Activated B cell treated with CpG ODN at 0.5 μM for 24 hours (primary cell): ENCODE results near the gene MYO10. TPM values are rescaled to one million over a fixed set of nuclear protein-coding genes. Genes with fewer than 3 reads are reported as not detected.

Source experiments
- ATAC-seq: fragments of 200-7000 bp; cut with Tn5 transposase; one replicate; pipeline ENCODE4 v1.10.0; 2021; ENCODE audit warnings: low read depth, mild to moderate bottlenecking, moderate library complexity
- CTCF ChIA-PET: fragments of 350-600 bp; sonication (Branson Sonifier 250); formaldehyde crosslinking; loops from one replicate; lab custom pipeline; 2021; ENCODE audit warnings: antibody characterized with exemption; lab: Charles Lee
- POLR2A ChIA-PET: fragments of 350-600 bp; sonication (Branson Sonifier 250); formaldehyde crosslinking; loops from one replicate; lab custom pipeline; 2021; ENCODE audit warnings: antibody characterized with exemption; lab: Charles Lee
- DNase-seq: peaks from one replicate; pipeline ENCODE4 v3.0.0; 2022
- H3K27ac Mint-ChIP-seq: one replicate; pipeline ENCODE4 v1.8.0; 2020; ENCODE audit warnings: mixed read lengths
- H3K27me3 Mint-ChIP-seq: one replicate; pipeline ENCODE4 v1.8.0; 2021; ENCODE audit warnings: mixed read lengths
- H3K36me3 Mint-ChIP-seq: one replicate; pipeline ENCODE4 v1.8.0; 2021; ENCODE audit warnings: low read depth, mixed read lengths
- H3K4me1 Mint-ChIP-seq: one replicate; pipeline ENCODE4 v1.8.0; 2021; ENCODE audit warnings: mixed read lengths
- H3K4me3 Mint-ChIP-seq: one replicate; pipeline ENCODE4 v1.8.0; 2020; ENCODE audit warnings: mild to moderate bottlenecking, mixed read lengths
- H3K9me3 Mint-ChIP-seq: one replicate; pipeline ENCODE4 v1.8.0; 2020; ENCODE audit warnings: mixed read lengths
- CTCF ChIP-seq: fragments of 200-600 bp; IDR thresholded peaks from one replicate; pipeline ENCODE4 v1.8.0; 2022; ENCODE audit warnings: antibody characterized with exemption, mild to moderate bottlenecking
- intact Hi-C: fragments of 100-400 bp; cut with micrococcal nuclease; formaldehyde crosslinking; loops from one replicate; pipeline ENCODE4 v1.15.1; 2024
- total RNA-seq: library from RNA; stranded (reverse); gene quantifications from 2 replicates; pipeline ENCODE4 v1.2.3, GENCODE V29; 2022

The MYO10 gene
- total RNA-seq, 1 donor from 2014 or later: 0.13 TPM

DNA sequence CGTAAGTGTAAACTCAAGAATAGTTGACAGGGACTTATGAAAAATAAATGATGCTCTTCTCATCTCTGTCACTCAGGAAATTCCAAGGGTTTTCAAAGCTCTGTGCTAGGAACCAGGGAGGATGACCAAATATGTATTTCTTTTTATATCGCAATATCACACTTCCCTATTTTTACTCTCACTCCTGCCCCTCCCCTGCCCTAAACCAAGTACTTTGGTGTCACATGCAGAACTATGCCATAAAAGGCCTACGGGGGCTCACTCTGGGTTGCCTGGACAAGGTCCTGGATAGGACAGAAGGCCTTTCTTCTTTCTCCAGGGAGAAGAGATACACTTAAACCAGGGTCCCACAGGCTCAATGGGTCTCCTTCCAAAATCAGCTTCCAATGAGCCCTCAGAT is 311.0 kb downstream of the MYO10 start:
- POLR2A ChIA-PET: no interaction called here
- H3K4me3 Mint-ChIP-seq: no peak overlapping the region
- ATAC-seq (peak; percentile 37), DNase-seq (no peak)
- H3K36me3 Mint-ChIP-seq: no peaks in the 10 kb centered on the region
- no peaks in the 10 kb centered on the region for H3K9me3 Mint-ChIP-seq
- no peak overlapping the region for H3K27ac Mint-ChIP-seq
- peaks cover 4% of the 10 kb centered on the region for H3K27me3 Mint-ChIP-seq
- CTCF ChIA-PET: interaction anchor here (1.5 kb wide), 1 partner anchor 9 kb away, joined by 3 read pairs; the partner anchor contains the start of gene RETREG1
- intact Hi-C loops: no loop called here
- TF ChIP-seq CTCF: no peak
- H3K4me1 Mint-ChIP-seq: peaks cover 15% of the 10 kb centered on the region

GRCh38 chr5:16619136-16619535 is 317.0 kb downstream of the MYO10 start:
- ATAC-seq (no peak), DNase-seq (no peak)
- Mint-ChIP-seq H3K9me3 (no peaks in the 10 kb centered on the region), H3K27me3 (peaks cover 7% of the 10 kb centered on the region), H3K36me3 (peaks cover 2% of the 10 kb centered on the region), H3K4me3 (no peak overlapping the region), H3K4me1 (peaks cover 12% of the 10 kb centered on the region), H3K27ac (no peak overlapping the region)
- intact Hi-C loops: loop anchor here (1.0 kb wide), 1 partner anchor 154 kb away; the partner anchor contains the start of gene ZNF622
- no peak for TF ChIP-seq CTCF
- CTCF ChIA-PET: no interaction called here
- POLR2A ChIA-PET: no interaction called here

DNA sequence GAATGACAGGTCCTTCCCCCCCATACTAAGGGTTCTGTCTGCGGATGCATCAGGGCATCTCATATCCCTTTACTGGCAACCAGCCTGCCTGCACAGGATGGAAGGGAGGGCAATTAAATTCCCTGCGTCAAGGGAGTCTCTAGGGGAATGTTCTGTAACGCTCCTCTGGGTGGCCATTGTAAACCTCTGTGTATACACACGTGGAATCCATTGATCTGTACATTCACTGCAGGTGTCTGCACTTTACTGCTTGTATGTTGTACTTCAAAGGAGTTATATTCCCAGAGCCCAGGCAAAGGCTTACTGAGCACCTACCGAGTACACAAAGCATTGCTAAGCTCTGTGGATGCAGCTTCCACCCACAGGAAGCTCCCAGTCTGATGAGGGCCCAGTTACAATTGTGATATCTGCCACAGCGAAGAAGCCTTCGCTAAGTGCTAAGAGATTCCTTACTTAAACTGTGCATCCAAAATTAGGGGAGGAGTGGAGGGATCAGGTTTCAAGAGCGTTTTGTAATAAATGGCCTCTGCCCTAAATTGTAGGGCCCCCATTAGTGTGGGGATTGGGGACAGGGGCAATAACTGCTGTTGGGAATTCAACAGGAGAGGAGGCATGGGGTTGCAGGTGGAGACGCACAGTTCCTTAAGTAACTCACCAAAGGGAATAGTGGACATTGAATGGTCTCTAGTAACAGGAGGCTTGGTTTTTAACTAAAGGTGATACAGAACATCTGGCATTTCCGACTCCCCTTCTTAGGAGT is 317.8 kb downstream of the MYO10 start:
- Mint-ChIP-seq H3K4me3 (no peak overlapping the region), H3K27ac (no peak overlapping the region), H3K9me3 (no peaks in the 10 kb centered on the region), H3K4me1 (peaks cover 12% of the 10 kb centered on the region), H3K27me3 (peaks cover 10% of the 10 kb centered on the region), H3K36me3 (peaks cover 2% of the 10 kb centered on the region)
- no peak for ATAC-seq
- ChIA-PET CTCF (no interaction called here), POLR2A (no interaction called here)
- no peak for DNase-seq
- intact Hi-C loops: no loop called here
- TF ChIP-seq CTCF: no peak

GRCh38 chr5:16617274-16617968 is 318.7 kb downstream of the MYO10 start:
- peaks cover 17% of the 10 kb centered on the region for H3K27me3 Mint-ChIP-seq
- no peaks in the 10 kb centered on the region for H3K9me3 Mint-ChIP-seq
- H3K36me3 Mint-ChIP-seq: peaks cover 2% of the 10 kb centered on the region
- no peak for TF ChIP-seq CTCF
- ATAC-seq: no peak
- DNase-seq: no peak
- no peak overlapping the region for H3K4me3 Mint-ChIP-seq
- CTCF ChIA-PET: interaction anchor here (1.5 kb wide), 1 partner anchor 8 kb away, joined by 3 read pairs; no protein-coding TSS in a partner anchor
- intact Hi-C loops: loop anchor here (2.0 kb wide), 1 partner anchor 61 kb away; no protein-coding TSS in a partner anchor
- H3K27ac Mint-ChIP-seq: no peak overlapping the region
- peaks cover 12% of the 10 kb centered on the region for H3K4me1 Mint-ChIP-seq
- POLR2A ChIA-PET: interaction anchor here (0.7 to 1.1 kb wide), 4 partner anchors 61 to 1501 kb away, joined by 3 to 5 read pairs (median 4); partner anchors contain the start of gene ZNF622
